ENCODE measurements around the gene CLSTN2.

DNA sequence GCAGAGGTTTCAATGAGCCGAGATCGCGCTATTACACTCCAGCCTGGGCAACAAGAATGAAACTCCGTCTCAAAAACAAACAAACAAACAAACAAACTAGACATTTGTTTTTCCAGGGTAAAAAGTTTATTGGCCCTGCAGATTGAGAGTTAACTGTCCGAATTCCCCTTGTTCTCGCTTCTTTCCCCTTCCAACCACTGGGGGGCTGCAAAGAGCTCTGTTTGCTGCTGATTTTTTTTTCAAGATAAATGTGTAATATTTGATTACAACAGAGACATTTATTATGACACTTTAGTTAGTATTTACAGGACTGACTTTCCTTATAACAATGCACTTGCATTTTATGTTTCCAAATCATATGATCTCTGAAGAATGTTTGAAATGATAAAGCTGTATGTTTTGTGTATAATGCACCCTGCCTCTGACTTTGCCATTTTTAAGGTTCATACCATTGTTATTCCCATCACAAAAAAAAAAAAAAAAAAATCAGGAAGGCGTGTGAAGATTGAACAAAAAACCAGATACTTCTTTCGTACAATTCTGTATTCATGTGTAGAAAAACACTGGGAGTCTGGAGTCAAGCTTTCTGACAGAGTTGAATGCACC is 2.8 kb downstream of the CLSTN2 start:
- TF ChIP-seq POLR2A (IDR thresholded peaks at IDR 0.05; ENCODE audit: low read depth), result no peak
- TF ChIP-seq, protein P1, sequence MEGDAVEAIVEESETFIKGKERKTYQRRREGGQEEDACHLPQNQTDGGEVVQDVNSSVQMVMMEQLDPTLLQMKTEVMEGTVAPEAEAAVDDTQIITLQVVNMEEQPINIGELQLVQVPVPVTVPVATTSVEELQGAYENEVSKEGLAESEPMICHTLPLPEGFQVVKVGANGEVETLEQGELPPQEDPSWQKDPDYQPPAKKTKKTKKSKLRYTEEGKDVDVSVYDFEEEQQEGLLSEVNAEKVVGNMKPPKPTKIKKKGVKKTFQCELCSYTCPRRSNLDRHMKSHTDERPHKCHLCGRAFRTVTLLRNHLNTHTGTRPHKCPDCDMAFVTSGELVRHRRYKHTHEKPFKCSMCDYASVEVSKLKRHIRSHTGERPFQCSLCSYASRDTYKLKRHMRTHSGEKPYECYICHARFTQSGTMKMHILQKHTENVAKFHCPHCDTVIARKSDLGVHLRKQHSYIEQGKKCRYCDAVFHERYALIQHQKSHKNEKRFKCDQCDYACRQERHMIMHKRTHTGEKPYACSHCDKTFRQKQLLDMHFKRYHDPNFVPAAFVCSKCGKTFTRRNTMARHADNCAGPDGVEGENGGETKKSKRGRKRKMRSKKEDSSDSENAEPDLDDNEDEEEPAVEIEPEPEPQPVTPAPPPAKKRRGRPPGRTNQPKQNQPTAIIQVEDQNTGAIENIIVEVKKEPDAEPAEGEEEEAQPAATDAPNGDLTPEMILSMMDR (IDR thresholded peaks at IDR 0.05), result peak; percentile 58 to 76 (median 73)

Measured in esophagus muscularis mucosa (tissue), 3 donors.